ENCODE data around the gene PARP2. TPM values are rescaled to one million over a fixed set of nuclear protein-coding genes. Genes with fewer than 3 reads are reported as not detected.

PARP2 gene
- total RNA-seq, 1 experiment from 2014 or later: 38.3 TPM

GRCh38 chr14:20388159-20388558 is 44.7 kb downstream of the PARP2 start:
- intact Hi-C loops (cut with micrococcal nuclease): no loop called here
- H4K20me1 ChIP-seq (ENCODE audit: low read length): no peaks in the 10 kb centered on the region
- H3K36me3 ChIP-seq (ENCODE audit: low read depth, low read length): peaks cover 20% of the 10 kb centered on the region
- no TSS peak for BruUV-seq (replicated peaks)
- H3K4me2 ChIP-seq (ENCODE audit: low read length): no peak overlapping the region
- ATAC-seq (no peak), DNase-seq (no peak)
- H3K79me2 ChIP-seq (ENCODE audit: low read length): no peaks in the 10 kb centered on the region
- H3K4me1 ChIP-seq (ENCODE audit: insufficient read depth, low read length): no peaks in the 10 kb centered on the region
- H3K27me3 ChIP-seq (ENCODE audit: low read length): no peaks in the 10 kb centered on the region
- no peak overlapping the region for H2AFZ ChIP-seq (ENCODE audit: low read length)
- CTCF ChIA-PET: no interaction called here
- no peaks in the 10 kb centered on the region for H3K9me3 ChIP-seq (ENCODE audit: low read length)
- POLR2A ChIA-PET (ENCODE audit: unreplicated experiment): no interaction called here
- H3K27ac ChIP-seq (ENCODE audit: low read length): no peak overlapping the region
- H3K4me3 ChIP-seq (ENCODE audit: low read length): no peak overlapping the region
- no peak overlapping the region for H3K9ac ChIP-seq (ENCODE audit: low read length)
- H3K9me2 ChIP-seq (replicated peaks; ENCODE audit: low read length): no peaks in the 10 kb centered on the region
- no peaks in the 10 kb centered on the region for H3F3A ChIP-seq (ENCODE audit: low read length, unreplicated experiment)
- no peak for TF ChIP-seq CTCF (conservative IDR thresholded peaks at IDR 0.05; ENCODE audit: low read depth, low read length)
- TF ChIP-seq EZH2phosphoT487 (IDR thresholded peaks at IDR 0.05; ENCODE audit: borderline replicate concordance, low read length): no peak
- TF ChIP-seq EZH2 (IDR thresholded peaks at IDR 0.05; ENCODE audit: low read length, unreplicated experiment): no peak

- Histone ChIP-seq H3K4me1 (ENCODE audit: insufficient read depth, low read length) (no peaks in the 10 kb centered on the region), H2AFZ (ENCODE audit: low read length) (no peak overlapping the region), H3K4me3 (ENCODE audit: low read length) (no peak overlapping the region), H3K36me3 (ENCODE audit: low read depth, low read length) (peaks cover 24% of the 10 kb centered on the region), H3K9me3 (ENCODE audit: low read length) (no peaks in the 10 kb centered on the region), H3K27ac (ENCODE audit: low read length) (no peak overlapping the region), H3F3A (ENCODE audit: low read length, unreplicated experiment) (no peaks in the 10 kb centered on the region), H4K20me1 (ENCODE audit: low read length) (no peaks in the 10 kb centered on the region), H3K9ac (ENCODE audit: low read length) (no peak overlapping the region), H3K79me2 (ENCODE audit: low read length) (no peaks in the 10 kb centered on the region), H3K27me3 (ENCODE audit: low read length) (no peaks in the 10 kb centered on the region), H3K4me2 (ENCODE audit: low read length) (no peak overlapping the region), H3K9me2 (replicated peaks; ENCODE audit: low read length) (no peaks in the 10 kb centered on the region)
- BruUV-seq (replicated peaks): no TSS peak
- ATAC-seq (no peak), DNase-seq (no peak)
- intact Hi-C loops (cut with micrococcal nuclease): no loop called here
- ChIA-PET POLR2A (ENCODE audit: unreplicated experiment) (no interaction called here), CTCF (no interaction called here)
- no peak for TF ChIP-seq EZH2phosphoT487 (IDR thresholded peaks at IDR 0.05; ENCODE audit: borderline replicate concordance, low read length)
- no peak for TF ChIP-seq CTCF (conservative IDR thresholded peaks at IDR 0.05; ENCODE audit: low read depth, low read length)
- no peak for TF ChIP-seq EZH2 (IDR thresholded peaks at IDR 0.05; ENCODE audit: low read length, unreplicated experiment)
Measured at GRCh38 chr14:20391505-20391904, 48.1 kb downstream of the PARP2 start.

- H3K9me2 ChIP-seq (replicated peaks; ENCODE audit: low read length): no peaks in the 10 kb centered on the region
- ChIA-PET CTCF (no interaction called here), POLR2A (ENCODE audit: unreplicated experiment) (no interaction called here)
- H4K20me1 ChIP-seq (ENCODE audit: low read length): no peaks in the 10 kb centered on the region; the same call in 1 of the 2 replicates
- no peak overlapping the region for H3K4me3 ChIP-seq (ENCODE audit: low read length)
- DNase-seq (no peak), ATAC-seq (no peak)
- H3K4me2 ChIP-seq (ENCODE audit: low read length): no peak overlapping the region
- H3K79me2 ChIP-seq (ENCODE audit: low read length): no peaks in the 10 kb centered on the region
- H3K36me3 ChIP-seq (ENCODE audit: low read depth, low read length): peaks cover 12% of the 10 kb centered on the region
- intact Hi-C loops (cut with micrococcal nuclease): no loop called here
- H2AFZ ChIP-seq (ENCODE audit: low read length): no peak overlapping the region
- no TSS peak for BruUV-seq (replicated peaks)
- TF ChIP-seq EZH2phosphoT487 (IDR thresholded peaks at IDR 0.05; ENCODE audit: borderline replicate concordance, low read length) (no peak), CTCF (conservative IDR thresholded peaks at IDR 0.05; ENCODE audit: low read depth, low read length) (no peak), EZH2 (IDR thresholded peaks at IDR 0.05; ENCODE audit: low read length, unreplicated experiment) (no peak)
- H3F3A ChIP-seq (ENCODE audit: low read length, unreplicated experiment): no peaks in the 10 kb centered on the region
- no peaks in the 10 kb centered on the region for H3K9me3 ChIP-seq (ENCODE audit: low read length)
- no peaks in the 10 kb centered on the region for H3K27me3 ChIP-seq (ENCODE audit: low read length)
- peaks cover 24% of the 10 kb centered on the region for H3K4me1 ChIP-seq (ENCODE audit: insufficient read depth, low read length)
- no peak overlapping the region for H3K9ac ChIP-seq (ENCODE audit: low read length)
- H3K27ac ChIP-seq (ENCODE audit: low read length): no peak overlapping the region
Measured at GRCh38 chr14:20397511-20397910, 54.1 kb downstream of the PARP2 start.

All from PC-3 (cell line).